Germinal center (tissue), 1 donor: ENCODE measurements around the gene ST6GALNAC3.

Experiments used
- DNase-seq: peaks from one replicate; pipeline ENCODE4 v3.0.0; 2012; ENCODE audit warnings: mixed read lengths, low spot score

ST6GALNAC3 gene

GRCh38 chr1:76507376-76507775 is 432.8 kb downstream of the ST6GALNAC3 start:
- no peak for DNase-seq

GRCh38 chr1:76508871-76509270 is 434.3 kb downstream of the ST6GALNAC3 start:
- DNase-seq, result no peak

- no peak for DNase-seq
Measured at GRCh38 chr1:76510672-76511557, 436.4 kb downstream of the ST6GALNAC3 start.

GRCh38 chr1:76511558-76512179 is 437.1 kb downstream of the ST6GALNAC3 start:
- no peak for DNase-seq

- DNase-seq, result no peak
Measured at GRCh38 chr1:76530953-76531352, 456.4 kb downstream of the ST6GALNAC3 start.

- DNase-seq, result no peak
Measured at GRCh38 chr1:76541618-76542017, 467.1 kb downstream of the ST6GALNAC3 start.

- DNase-seq, result no peak
Measured at GRCh38 chr1:76542359-76542758, 467.8 kb downstream of the ST6GALNAC3 start.

- no peak for DNase-seq
Measured at GRCh38 chr1:76543495-76543894, 468.9 kb downstream of the ST6GALNAC3 start.

GRCh38 chr1:76546354-76546933 is 471.9 kb downstream of the ST6GALNAC3 start:
- DNase-seq, result no peak

- no peak for DNase-seq
Measured at GRCh38 chr1:76547916-76548315, 473.4 kb downstream of the ST6GALNAC3 start.

GRCh38 chr1:76548513-76549100 is 474.1 kb downstream of the ST6GALNAC3 start:
- DNase-seq, result no peak

GRCh38 chr1:76554283-76554682 is 479.7 kb downstream of the ST6GALNAC3 start:
- no peak for DNase-seq

GRCh38 chr1:76562292-76562691 is 487.7 kb downstream of the ST6GALNAC3 start:
- no peak for DNase-seq

- DNase-seq, result no peak
Measured at GRCh38 chr1:76568573-76569238, 494.2 kb downstream of the ST6GALNAC3 start.

GRCh38 chr1:76571248-76571647 is 496.7 kb downstream of the ST6GALNAC3 start:
- no peak for DNase-seq

- DNase-seq, result no peak
Measured at GRCh38 chr1:76572229-76572628, 497.7 kb downstream of the ST6GALNAC3 start.

- DNase-seq, result no peak
Measured at GRCh38 chr1:76576876-76577524, 502.5 kb downstream of the ST6GALNAC3 start.

GRCh38 chr1:76577525-76578185 is 503.1 kb downstream of the ST6GALNAC3 start:
- DNase-seq, result no peak

- DNase-seq, result no peak
Measured at GRCh38 chr1:76580206-76580605, 505.7 kb downstream of the ST6GALNAC3 start.

GRCh38 chr1:76581712-76582111 is 507.2 kb downstream of the ST6GALNAC3 start:
- DNase-seq, result no peak
